Activated T-helper 1 cell treated with anti-CD3 and anti-CD28 coated beads, Interleukin-12 subunit alpha, Interleukin-12 subunit beta, Interleukin-2, Interleukin-4 antibody, amounts not matched to agents 30 ng/mL and 10 ng/mL and 1 ng/mL, durations not matched to agents 14 hours and 24 hours and 36 hours (primary cell): ENCODE data around the gene INPP1. TPM values are rescaled to one million over a fixed set of nuclear protein-coding genes. Genes with fewer than 3 reads are reported as not detected.

Experiments used
- DNase-seq: peaks from one replicate; pipeline ENCODE4 v3.0.0; 2021; ENCODE audit warnings: low spot score
- H3K27ac Mint-ChIP-seq: one replicate; pipeline ENCODE4 v1.8.0; 2021; ENCODE audit warnings: mild to moderate bottlenecking, mixed read lengths
- H3K27me3 Mint-ChIP-seq: one replicate; pipeline ENCODE4 v1.8.0; 2022; ENCODE audit warnings: mild to moderate bottlenecking, moderate library complexity, mixed read lengths; ENCODE audit not compliant: insufficient read depth
- H3K36me3 Mint-ChIP-seq: one replicate; pipeline ENCODE4 v1.8.0; 2021; ENCODE audit warnings: low read depth, mixed read lengths
- H3K4me1 Mint-ChIP-seq: one replicate; pipeline ENCODE4 v1.8.0; 2021; ENCODE audit warnings: low read depth, mixed read lengths
- H3K4me3 Mint-ChIP-seq: one replicate; pipeline ENCODE4 v1.8.0; 2021; ENCODE audit warnings: mild to moderate bottlenecking, moderate library complexity, mixed read lengths
- H3K9me3 Mint-ChIP-seq: one replicate; pipeline ENCODE4 v1.8.0; 2021; ENCODE audit warnings: mixed read lengths
- intact Hi-C: fragments of 100-400 bp; cut with micrococcal nuclease; formaldehyde crosslinking; loops from one replicate; pipeline ENCODE4 v1.15.1; 2024
- total RNA-seq: library from RNA; stranded (reverse); gene quantifications from 2 replicates; pipeline ENCODE4 v1.2.3, GENCODE V29; 2022

The INPP1 gene
- total RNA-seq, 1 donor from 2014 or later, result 7.7 TPM

GRCh38 chr2:190420801-190421200 lies 77.4 kb downstream of the INPP1 start:
- Mint-ChIP-seq H3K36me3 (peaks cover 34% of the 10 kb centered on the region), H3K9me3 (no peaks in the 10 kb centered on the region), H3K4me3 (no peak overlapping the region), H3K4me1 (peaks cover 58% of the 10 kb centered on the region), H3K27ac (no peak overlapping the region), H3K27me3 (no peaks in the 10 kb centered on the region)
- no peak for DNase-seq
- intact Hi-C loops, result no loop called here

Other genes with a start within 250 kb of the INPP1 start
- gene HIBCH, start 23.8 kb upstream of the INPP1 start, total RNA-seq, result 24.6 and 27.1 TPM in 2 replicates
- 45.8 and 46.8 TPM in 2 replicates for gene MFSD6, start 64.8 kb downstream of the INPP1 start, total RNA-seq
- gene NEMP2, start 191.1 kb downstream of the INPP1 start, total RNA-seq, result 11.7 and 13.6 TPM in 2 replicates